HG02884 (cell line): ENCODE data around the gene KIF25.
"Not testable (repeated sequence)": the region's sequence is repeated elsewhere in the genome, so short reads cannot be mapped to it uniquely, and the experiment has no call there.

Experiments used
- ATAC-seq: cut with Tn5 transposase; IDR thresholded peaks from one replicate; pipeline ENCODE4 v1.9.1; 2021; ENCODE audit warnings: mild to moderate bottlenecking, moderate library complexity; ENCODE audit not compliant: unreplicated experiment

The KIF25 gene

DNA sequence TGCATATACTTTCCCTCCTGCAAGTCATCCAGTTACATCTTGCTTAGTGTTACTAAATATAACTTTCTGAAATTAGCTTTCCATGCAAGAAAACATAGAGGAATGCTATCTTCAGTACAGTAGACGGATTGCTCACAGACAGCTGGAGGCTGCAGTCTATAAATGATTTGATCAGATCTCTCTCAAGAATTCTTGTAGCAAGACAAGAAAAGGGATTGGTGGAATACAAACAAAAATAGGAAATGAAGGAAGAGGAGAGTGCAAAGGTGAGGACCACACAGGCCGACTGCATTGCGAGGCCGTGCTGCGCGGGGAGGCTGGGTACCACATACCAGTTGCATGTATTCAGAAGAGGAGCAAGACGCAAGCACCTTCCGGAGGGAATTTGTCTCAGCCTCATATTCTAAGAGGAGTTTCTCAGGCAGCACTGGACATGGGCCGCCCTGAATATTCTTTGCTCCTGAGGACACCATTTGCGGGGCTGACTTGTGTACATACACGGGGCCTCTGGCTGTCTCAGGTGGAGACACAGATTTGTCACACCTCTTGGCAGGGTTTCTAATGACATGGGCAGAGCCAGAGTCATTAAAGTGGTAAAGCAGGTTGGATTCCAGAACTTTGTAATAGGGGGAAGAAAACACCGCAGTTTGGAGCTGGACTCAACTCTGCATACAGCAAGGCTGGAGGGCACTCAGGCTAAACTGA is 22.7 kb upstream of the KIF25 start:
- ATAC-seq, result no peak

DNA sequence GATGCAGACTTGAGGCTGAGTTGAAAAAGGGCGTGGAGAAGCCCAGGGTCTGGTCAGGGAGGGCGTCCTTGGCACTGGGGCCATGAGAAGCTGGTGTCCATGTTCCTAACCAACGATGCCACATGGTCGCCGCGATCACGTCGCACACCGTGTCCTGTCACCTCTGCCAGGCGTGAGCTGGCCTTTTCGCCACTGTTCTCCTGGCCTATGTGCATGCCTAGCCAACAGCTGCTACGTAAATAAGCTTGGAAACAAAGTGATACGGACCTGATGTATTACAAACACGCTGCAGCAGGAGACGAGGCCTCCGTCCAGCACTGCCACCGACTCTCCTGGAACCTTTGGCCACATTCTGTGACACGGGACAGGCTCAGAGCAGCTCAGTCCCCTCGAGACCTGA is 22.0 kb upstream of the KIF25 start:
- no peak for ATAC-seq

DNA sequence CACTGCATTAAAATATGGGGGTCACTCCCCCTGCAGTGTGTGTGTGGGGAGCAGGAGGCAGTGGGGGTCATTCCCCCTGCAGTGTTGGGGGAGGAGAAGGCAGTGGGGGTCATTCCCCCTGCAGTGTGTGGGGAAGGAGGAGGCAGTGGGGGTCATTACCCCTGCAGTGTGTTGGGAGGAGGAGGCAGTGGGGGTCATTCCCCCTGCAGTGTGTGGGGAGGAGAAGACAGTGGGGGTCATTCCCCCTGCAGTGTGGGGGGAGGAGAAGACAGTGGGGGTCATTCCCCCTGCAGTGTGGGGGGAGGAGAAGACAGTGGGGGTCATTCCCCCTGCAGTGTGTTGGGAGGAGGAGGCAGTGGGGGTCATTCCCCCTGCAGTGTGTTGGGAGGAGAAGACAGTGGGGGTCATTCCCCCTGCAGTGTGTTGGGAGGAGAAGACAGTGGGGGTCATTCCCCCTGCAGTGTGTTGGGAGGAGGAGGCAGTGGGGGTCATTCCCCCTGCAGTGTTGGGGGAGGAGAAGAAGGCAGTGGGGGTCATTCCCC is 21.3 kb upstream of the KIF25 start:
- ATAC-seq, result not testable (repeated sequence)

DNA sequence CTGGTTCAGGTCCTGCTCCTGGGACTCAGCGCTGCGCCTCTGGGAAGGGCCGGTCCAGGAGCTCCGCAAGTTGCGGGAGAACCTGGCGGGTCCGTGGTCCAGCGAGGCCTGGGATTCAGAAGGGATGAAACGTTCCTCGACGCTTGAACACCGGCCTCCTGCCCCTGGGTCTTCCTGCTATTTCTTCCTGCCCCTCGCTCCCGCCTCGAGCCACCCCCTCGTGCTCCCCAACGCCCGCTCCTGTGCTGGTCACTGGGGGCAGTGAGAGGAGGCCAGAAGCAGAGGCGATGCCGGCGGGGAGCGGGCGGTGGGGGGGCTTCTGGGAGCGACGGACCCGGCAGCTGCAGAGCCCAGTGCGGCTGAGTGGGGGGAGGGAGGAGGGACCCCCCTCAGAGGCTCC is 20.8 kb upstream of the KIF25 start:
- no peak for ATAC-seq

DNA sequence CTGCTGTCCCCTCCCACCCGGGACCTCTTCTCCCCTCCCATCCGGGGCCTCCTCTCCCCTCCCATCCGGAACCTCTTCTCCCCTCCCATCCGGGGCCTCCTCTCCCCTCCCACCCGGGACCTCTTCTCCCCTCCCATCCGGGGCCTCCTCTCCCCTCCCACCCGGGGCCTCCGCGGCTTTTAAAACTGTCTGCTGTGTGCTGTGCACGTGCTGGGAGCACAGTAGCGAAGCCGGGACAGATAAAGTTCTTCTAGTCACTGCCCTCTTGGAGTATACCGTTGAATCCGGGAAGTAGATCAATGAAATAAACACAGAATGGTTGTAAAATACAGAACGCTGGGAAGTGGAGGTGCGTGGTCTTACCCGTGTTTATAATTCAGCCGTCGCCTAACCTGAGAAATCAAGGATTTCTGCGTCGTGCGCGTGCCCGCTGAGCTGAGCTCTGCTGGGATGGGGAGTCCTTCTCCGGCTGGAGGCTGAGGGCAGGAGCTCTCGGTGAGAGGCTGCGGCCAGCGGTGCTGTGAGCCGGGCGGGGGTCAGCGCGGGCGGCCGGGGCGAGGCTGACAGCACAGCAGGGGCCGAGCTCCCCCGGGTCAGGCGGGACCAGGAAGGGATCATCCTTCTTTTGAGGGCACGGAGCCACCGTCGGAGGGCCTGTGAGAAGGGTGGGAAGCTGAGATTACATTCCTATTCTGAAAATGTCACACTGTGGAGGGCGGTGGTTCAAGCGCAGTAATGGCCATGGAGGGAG is 19.6 kb upstream of the KIF25 start:
- no peak for ATAC-seq

DNA sequence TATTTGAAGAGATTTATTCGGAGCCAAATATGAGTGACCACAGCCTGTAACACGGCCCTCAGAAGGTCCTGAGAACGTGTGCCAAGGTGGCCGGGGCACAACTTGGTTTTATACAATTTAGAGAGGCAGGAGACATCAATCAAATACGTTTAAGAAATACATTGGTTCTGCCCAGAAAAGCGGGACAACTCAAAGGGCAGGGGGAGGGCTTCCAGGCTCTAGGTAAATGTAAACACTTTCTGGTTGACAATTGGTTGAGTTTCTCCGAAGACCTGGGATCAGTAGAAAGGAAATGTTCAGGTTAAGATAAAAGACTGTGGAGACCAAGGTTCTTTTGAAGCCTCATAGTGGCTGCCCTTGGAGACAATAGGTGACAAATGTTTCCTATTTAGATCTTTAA is 18.9 kb upstream of the KIF25 start:
- no peak for ATAC-seq

DNA sequence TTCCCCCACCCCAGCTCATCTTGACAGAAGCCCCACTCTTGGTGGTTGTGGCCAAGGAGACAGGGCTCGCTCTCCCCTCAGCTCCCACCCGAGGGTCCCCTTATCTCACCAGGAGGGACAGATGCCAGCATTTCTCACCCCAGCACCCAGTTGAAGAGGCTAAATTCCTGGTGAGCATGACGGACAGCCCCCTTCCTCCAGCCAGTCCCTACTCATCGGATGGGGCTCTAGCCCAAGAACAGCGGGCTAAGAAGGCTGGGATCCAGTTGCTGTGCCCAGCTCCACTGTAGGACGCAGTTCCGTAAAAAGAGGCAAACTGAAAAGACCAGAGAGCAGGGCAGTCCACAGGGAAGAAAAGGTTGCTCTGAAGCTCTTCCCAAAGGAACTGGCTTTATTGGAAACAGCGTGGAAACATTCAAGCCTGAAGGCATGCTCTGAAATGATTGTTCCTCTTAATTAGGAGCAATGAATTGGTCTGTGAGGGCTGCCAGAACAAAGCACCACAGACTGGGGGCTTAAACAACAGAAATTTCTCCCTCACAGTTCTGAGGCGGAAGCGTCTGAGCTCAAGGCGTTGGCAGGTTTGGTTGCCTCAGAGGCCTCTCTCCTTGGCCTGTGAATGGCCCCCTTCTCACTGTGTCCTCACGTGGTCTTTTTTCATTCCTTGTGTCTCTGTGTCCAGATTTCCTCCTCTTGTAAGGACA is 17.9 kb upstream of the KIF25 start:
- no peak for ATAC-seq

DNA sequence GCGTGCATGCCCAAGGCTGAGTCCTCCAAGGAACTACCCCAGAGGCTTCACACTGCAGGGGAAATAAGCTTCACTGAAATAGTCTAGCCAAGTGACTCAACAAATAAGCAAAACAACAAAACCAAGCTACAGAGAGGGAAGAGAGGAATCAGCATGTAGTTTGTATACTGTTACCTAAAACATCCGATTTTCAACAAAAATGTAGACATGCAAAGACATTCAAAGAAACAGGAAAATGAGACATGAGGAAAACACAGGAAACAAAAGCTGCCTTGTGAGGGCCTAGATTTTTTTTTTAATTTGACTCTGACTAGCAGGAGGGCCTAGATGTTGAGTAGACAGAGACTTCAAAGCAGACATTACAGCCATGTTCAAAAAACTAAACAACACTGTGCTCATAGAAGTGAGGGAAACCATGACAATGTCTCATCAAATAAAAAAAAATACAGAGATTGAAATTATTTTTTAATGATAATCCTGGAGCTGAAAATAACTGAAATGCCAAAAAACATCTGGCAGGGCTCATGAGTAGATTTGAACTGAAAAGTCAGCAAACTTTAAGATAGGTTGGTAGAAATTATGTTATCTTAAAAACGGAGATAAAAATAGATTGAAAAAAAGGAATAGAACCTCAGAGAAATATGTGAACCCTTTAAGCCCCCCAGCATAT is 16.4 kb upstream of the KIF25 start:
- ATAC-seq, result no peak

DNA sequence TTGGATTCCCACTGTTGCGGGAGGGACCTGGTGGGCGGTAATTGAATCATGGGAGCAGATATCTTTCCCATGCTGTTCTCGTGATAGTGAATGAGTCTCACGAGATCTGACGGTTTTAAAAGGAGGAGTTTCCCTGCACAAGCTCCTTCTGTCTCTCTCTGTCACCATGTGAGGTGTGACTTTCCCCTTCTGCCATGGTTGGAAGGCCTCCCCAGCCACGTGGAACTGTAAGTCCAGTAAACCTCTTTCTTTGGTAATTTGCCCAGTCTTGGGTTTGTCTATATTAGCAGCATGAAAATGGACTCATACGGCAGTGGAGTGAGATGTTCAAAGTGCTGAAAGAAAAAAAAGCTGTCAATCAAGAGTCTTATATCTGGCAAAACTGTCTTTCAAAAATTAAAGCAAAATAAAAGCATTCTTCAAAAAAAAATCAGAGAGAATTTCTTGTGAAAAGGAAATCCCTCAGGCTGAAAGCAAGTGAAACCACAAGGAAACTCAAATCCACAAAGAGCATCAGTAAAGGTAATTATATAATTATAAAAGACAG is 15.5 kb upstream of the KIF25 start:
- ATAC-seq, result no peak

DNA sequence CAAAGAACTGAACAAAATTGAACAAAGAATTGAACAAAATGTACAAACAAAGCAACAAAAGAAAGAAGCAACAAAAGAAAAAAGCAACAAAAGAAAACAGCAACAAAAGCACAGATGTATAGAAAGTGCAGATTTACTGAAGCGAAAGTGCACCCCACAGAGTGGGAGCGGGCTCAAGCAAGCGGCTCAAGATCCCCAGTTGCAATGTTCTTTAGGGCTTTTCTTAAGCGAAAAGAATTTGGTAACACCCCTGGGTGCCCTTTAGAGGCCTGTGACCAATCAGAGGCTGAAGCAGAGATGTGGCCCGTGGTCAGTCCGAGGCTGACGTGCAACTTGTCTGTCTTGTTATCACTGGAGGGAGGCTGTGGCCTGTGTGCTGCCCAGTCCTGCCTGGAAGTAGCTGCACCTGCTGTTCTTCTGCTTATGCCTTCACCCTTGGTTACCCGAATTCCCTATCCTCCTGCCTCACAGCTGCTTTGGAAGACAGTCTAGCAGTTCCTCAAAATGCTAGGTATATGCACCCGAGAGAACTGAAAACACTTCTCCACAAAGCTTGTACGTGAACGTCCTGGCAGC is 13.2 kb upstream of the KIF25 start:
- no peak for ATAC-seq

DNA sequence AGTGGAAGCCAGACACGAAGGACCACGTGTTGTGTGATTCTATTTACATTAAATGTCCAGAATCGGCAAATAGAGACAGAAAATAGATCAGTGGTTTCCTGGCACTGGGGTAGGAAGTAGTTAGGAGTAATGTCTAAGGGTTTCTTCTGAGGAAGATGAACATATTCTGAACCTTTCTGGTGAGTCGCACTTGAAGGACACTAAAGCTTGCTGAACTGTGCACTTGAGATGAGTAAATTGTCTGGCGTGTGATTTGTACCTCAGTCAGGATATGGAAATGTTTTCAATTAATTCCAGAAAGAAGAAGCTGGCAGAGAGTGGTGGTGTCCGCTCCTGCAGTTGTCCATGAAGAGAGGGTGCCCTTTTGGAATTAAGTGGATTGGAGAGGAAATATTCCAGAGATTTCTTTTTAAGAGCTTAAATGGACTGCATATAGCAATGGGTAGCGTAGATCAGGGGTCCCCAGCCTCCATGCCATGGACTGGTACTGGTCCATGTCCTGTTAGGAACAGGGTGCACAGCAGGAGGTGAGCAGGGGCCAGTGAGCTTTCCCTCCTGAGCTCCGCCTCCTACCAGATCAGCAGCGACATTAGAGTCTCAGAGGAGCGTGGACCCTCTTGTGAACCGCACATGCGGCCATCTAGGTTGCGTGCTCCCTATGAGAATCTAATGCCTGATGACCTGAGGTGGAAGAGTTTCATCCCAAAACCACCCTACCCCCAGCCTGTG is 12.4 kb upstream of the KIF25 start:
- ATAC-seq, result no peak

DNA sequence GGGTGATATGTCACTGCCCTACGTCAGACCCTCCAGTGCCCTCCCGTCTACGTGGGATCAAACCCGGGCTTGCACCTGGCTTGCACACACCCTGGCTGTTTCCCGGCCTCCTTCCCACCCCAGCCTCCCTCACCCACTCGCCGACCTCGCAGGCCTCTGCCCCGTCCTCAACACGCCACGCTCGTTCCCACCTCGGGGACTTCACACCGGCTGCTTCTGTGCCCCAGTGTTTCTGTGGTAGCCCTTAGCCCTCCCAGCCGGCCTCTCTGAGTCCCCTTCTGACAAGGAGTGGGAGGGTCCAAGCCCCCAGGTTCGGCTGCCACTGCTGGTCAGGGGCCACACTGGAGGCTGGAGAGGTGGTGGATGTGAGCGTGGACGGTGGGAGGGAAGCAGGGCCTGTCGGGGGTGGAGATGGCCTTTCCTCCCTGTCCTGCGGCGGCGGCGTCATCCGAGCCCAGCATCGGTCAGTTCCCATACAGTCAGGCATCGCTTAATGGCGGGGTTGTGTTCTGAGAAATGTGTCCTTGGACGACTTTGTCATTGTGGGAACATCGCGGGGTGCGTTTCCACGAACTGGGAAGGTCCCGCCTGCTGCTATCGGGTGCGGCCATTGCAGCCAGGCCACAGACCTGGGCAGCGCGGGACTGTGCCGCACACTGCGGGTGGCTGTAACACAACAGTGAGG is 11.4 kb upstream of the KIF25 start:
- ATAC-seq, result no peak

DNA sequence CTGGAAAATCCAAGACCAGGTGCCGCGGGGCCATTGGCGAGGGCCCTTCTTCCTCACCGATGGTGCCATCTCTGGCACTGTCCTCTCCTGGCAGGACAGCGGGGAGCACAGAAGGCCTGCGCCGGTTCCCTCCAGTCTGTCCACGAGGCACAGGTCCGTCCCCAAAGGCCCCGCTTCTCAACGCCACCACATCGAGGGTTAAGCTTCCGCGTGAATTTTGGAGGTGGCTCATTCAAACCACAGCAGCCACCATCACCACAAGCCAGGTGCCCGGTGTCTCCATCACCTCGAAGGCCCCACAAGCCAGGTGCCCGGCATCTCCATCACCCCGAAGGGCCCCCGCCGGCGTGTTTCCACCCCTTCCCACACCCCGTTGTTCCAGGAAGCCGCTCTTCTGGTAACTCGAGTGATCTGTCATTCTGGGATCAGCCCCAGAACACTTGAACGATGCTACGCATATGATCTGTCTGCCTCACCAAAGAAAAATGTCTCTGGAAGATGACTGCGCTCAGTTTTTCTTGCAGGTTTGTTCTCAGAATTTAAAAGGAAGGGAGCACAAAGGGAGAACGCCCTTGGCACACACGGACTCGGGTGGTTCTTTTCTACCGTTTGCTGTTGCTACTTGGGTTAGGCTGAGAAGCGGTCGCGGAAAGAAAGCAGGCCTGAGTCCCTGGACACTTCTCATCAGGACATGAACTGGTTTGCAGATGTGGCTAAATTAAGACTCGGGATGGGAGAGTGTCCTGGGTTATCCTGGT is 9.9 kb upstream of the KIF25 start:
- ATAC-seq, result no peak

DNA sequence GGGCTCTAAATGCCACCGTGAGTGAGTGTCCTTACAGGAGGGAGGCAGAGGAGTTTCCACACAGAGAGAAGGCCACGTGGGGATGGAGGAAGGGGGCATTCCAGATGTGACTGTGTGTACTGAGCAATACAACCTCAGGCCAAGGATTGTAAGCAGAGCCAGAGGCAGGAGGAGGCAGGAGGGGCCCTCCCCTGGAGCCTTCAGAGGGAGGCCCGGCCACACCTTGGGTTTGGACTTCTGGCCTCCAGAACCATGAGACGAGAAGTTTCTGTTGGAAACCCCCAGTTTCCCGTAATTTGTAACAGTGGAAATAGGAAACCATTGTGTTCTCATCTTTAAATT is 9.3 kb upstream of the KIF25 start:
- no peak for ATAC-seq

DNA sequence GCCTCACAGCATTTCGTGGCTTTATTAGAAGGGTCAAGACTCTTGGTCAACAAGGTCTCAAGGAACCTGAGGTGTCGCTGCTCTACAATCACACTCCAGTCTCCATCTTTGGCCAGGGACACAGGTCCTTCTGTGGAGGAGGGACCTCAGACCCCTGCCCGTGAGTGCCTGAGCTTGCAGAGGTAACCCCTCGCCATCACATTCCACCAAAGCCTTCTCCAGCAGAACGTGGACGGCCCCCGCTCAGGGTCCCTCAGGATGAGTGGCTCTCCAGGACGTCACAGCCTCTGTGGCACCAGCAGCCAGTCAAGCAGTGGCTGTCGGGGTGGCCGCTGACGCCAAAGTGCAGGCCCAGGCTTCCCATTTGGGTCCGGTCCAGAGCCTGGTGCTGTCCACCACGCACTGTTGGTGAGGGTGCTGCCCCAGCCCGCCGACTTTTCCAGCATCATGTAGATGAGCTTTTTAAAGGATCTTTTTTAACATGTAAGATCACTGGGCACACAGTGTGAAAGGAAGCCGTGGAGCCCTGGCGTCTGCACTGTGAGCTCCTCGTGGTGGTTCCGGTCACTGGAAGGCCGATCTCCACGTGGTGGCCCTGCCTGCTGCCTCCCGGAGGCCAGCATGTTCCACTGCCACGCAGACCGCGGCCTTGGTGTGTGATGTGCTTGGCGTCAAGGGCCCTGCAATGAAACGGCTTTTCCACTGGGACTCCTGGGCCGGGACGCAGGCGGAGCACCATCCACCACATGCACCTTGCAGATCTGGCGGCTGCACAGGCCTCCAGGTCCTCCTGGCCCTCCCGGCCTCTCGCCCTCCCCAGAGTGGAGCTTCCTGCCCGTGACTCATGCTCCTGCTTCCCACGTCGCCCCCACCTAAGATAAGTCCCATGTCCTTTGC is 8.3 kb upstream of the KIF25 start:
- ATAC-seq, result no peak

DNA sequence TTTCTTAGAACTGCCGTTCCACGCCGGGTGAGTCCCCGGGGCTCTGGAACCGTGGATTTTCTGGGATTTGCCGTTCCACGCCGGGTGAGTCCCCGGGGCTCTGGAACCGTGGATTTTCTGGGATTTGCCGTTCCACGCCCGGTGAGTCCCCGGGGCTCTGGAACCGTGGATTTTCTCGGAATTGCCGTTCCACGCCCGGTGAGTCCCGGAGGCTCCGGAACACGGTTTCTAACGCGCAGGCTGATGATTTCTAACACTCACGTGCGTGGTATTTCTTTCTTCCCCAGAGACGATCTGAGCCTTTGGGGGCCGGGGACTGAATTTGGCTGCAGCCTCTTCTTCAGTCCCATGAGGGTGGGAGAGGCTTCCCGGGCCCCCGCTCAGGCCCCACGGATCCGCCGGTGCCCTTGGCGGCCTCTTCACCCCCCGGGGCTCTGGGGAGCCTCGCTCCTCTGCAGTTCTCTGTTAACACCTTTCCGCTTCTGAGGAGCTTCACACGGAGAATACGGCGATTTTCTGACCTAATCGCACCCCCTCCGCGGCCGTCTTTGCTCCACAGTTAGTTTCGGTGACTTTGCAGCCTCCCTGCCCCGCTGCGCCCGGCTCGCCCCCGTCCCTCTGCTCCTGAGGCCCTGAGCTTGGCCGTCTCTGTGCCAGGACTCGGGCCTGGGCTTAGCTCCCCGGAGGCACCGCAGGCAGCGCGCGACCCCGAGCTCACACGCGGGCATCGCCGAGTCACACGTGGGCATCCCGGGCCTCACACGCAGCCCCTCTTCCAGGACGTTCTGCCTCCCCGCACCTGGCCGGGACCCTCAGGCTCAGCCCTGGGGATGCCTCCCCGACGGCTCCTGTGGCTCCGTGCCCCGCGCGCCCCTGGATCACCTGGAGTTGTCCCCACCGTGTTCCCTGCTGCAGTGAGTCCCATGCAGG is 7.2 kb upstream of the KIF25 start:
- no peak for ATAC-seq

DNA sequence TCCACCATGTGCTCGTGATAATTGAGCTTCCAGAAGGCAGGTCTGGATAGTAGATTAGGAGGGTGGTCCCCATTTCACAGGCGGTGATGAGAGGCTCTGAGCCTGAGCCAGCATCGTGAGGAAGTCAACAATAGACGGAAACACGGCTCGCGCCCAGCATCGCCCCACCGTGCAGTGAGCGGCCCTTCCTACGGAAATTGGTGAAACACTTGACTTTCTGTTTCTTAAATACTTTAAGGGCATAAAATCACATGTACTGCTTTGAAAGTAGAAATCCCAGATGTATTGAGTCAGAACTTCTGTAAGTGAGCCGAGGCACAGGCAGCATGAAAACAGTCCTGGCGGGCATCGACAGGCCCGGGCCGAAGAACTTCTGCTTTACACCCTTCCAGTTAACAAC is 4.3 kb upstream of the KIF25 start:
- ATAC-seq, result no peak
